GM23338 (cell line): Measurements from ENCODE around the gene TNK2. TPM values are rescaled to one million over a fixed set of nuclear protein-coding genes. Genes with fewer than 3 reads are reported as not detected.

Experiments used
- ATAC-seq: fragments of 200-7000 bp; cut with Tn5 transposase; 3 replicates; pipeline ENCODE4 v1.9.1; 2020
- DNase-seq: peaks from one replicate; pipeline ENCODE4 v3.0.0-alpha.2; 2015; ENCODE audit warnings: low spot score
- H2AFZ ChIP-seq: fragments of 200-600 bp; sonication (generic); 2 replicates; pipeline ENCODE4 v1.8.0; 2016; ENCODE audit warnings: antibody characterized with exemption, mild to moderate bottlenecking, moderate library complexity
- H3F3A ChIP-seq: fragments of 200-600 bp; sonication (generic); replicated peaks from 2 replicates; pipeline ENCODE4 v1.8.0; 2017; ENCODE audit warnings: antibody characterized with exemption, mixed run types, low read depth
- H3K27ac ChIP-seq: fragments of 200-600 bp; sonication (generic); 2 replicates; pipeline ENCODE4 v1.6.1; 2016; ENCODE audit warnings: low read depth
- H3K27me3 ChIP-seq: fragments of 200-600 bp; sonication (generic); 2 replicates; pipeline ENCODE4 v1.8.0; 2016; ENCODE audit warnings: mild to moderate bottlenecking, mixed run types, moderate library complexity; ENCODE audit not compliant: insufficient read depth
- H3K36me3 ChIP-seq: fragments of 200-600 bp; sonication (generic); 2 replicates; pipeline ENCODE4 v1.8.0; 2016; ENCODE audit warnings: mild to moderate bottlenecking; ENCODE audit not compliant: insufficient read depth
- H3K4me1 ChIP-seq: fragments of 200-600 bp; sonication (generic); 2 replicates; pipeline ENCODE4 v1.8.0; 2016; ENCODE audit warnings: mild to moderate bottlenecking, moderate library complexity; ENCODE audit not compliant: insufficient read depth
- H3K4me2 ChIP-seq: fragments of 200-600 bp; sonication (generic); 2 replicates; pipeline ENCODE4 v1.7.1; 2017; ENCODE audit warnings: mixed run types
- H3K4me3 ChIP-seq: fragments of 200-600 bp; sonication (generic); 2 replicates; pipeline ENCODE4 v1.6.1; 2016; ENCODE audit warnings: mixed run types
- H3K79me2 ChIP-seq: fragments of 200-600 bp; sonication (generic); replicated peaks from 2 replicates; pipeline ENCODE4 v1.8.0; 2017; ENCODE audit warnings: mild to moderate bottlenecking; ENCODE audit not compliant: insufficient read depth
- H3K9me2 ChIP-seq: fragments of 200-600 bp; sonication (generic); 2 replicates; pipeline ENCODE4 v1.8.0; 2017; ENCODE audit not compliant: insufficient read depth
- H4K20me1 ChIP-seq: fragments of 200-600 bp; sonication (generic); replicated peaks from 2 replicates; pipeline ENCODE4 v1.8.0; 2017; ENCODE audit warnings: mild to moderate bottlenecking; ENCODE audit not compliant: insufficient read depth
- H3K27ac Mint-ChIP-seq: 2 replicates; pipeline ENCODE4 v1.8.0; 2020; ENCODE audit warnings: inconsistent platforms, mild to moderate bottlenecking, moderate library complexity, mixed read lengths
- H3K27me3 Mint-ChIP-seq: 3 replicates; pipeline ENCODE4 v1.8.0; 2022; ENCODE audit warnings: low read depth, mild to moderate bottlenecking, moderate library complexity, mixed read lengths, inconsistent platforms; ENCODE audit not compliant: insufficient read depth, poor library complexity
- H3K36me3 Mint-ChIP-seq: 3 replicates; pipeline ENCODE4 v1.8.0; 2021; ENCODE audit warnings: low read depth, mild to moderate bottlenecking, inconsistent platforms, moderate library complexity, mixed read lengths
- H3K4me1 Mint-ChIP-seq: 3 replicates; pipeline ENCODE4 v1.8.0; 2020; ENCODE audit warnings: mild to moderate bottlenecking, inconsistent platforms, mixed read lengths
- H3K4me3 Mint-ChIP-seq: 3 replicates; pipeline ENCODE4 v1.8.0; 2021; ENCODE audit warnings: moderate library complexity, mild to moderate bottlenecking, inconsistent platforms, mixed read lengths
- H3K9me3 Mint-ChIP-seq: 3 replicates; pipeline ENCODE4 v1.8.0; 2020; ENCODE audit warnings: moderate library complexity, mild to moderate bottlenecking, inconsistent platforms, mixed read lengths
- CREB1 ChIP-seq: fragments of 250-450 bp; sonication (Bioruptor Pico); IDR thresholded peaks from 2 replicates; pipeline ENCODE4 v1.5.0; 2020; ENCODE audit warnings: low read depth, mild to moderate bottlenecking, moderate library complexity
- EZH2phosphoT487 ChIP-seq: fragments of 200-600 bp; sonication (generic); IDR thresholded peaks from one replicate; pipeline ENCODE4 v1.8.1; 2018; ENCODE audit warnings: antibody characterized with exemption; ENCODE audit not compliant: unreplicated experiment
- NANOG ChIP-seq: IDR thresholded peaks from 2 replicates; pipeline ENCODE4 v1.6.1; 2016; ENCODE audit warnings: antibody characterized with exemption, borderline replicate concordance
- REST ChIP-seq: IDR thresholded peaks from one replicate; pipeline ENCODE4 v1.6.1; 2018; ENCODE audit warnings: antibody characterized with exemption; ENCODE audit not compliant: unreplicated experiment
- ZNF331 ChIP-seq: fragments of 250-450 bp; sonication (Bioruptor Pico); IDR thresholded peaks from 2 replicates; pipeline ENCODE4 v1.5.0; 2020; ENCODE audit warnings: low read depth, mild to moderate bottlenecking, moderate library complexity
- ZNF462 ChIP-seq: fragments of 250-450 bp; sonication (Bioruptor Pico); IDR thresholded peaks from 2 replicates; pipeline ENCODE4 v1.5.0; 2020; ENCODE audit warnings: mild to moderate bottlenecking, moderate library complexity
- polyA plus RNA-seq: library from polyadenylated mRNA; unstranded; fragments of >200 nt; fragmentation: Nextera tagmentation; extraction: Ambion mirVana; gene quantifications from 2 replicates; pipeline ENCODE4 v1.2.1, GENCODE V29; 2016
- total RNA-seq: library from RNA; depleted of rRNA; stranded (reverse); fragments of >200 nt; shearing (Covaris generic); gene quantifications from 2 replicates; pipeline ENCODE4 v1.2.3, GENCODE V29; 2014
- TF ChIP-seq, protein P1 (sequence below), 2 experiments: fragments of 200-600 bp in 1 of 2; sonication (generic) in 1 of 2; conservative IDR thresholded peaks; 2 replicates each; pipeline versions ENCODE4 v1.5.1 to v1.6.1; 2016 to 2017; ENCODE audit warnings: antibody characterized with exemption in 2 of 2, low read depth in 2 of 2, mild to moderate bottlenecking in 2 of 2, moderate library complexity in 1 of 2
- TF ChIP-seq, protein P2 (sequence below): IDR thresholded peaks from 2 replicates; pipeline ENCODE4 v1.6.1; 2016; ENCODE audit warnings: antibody characterized with exemption

The TNK2 gene
- total and polyA plus RNA-seq, 2 experiments from 2014 or later: 10.0 to 22.5 TPM

DNA sequence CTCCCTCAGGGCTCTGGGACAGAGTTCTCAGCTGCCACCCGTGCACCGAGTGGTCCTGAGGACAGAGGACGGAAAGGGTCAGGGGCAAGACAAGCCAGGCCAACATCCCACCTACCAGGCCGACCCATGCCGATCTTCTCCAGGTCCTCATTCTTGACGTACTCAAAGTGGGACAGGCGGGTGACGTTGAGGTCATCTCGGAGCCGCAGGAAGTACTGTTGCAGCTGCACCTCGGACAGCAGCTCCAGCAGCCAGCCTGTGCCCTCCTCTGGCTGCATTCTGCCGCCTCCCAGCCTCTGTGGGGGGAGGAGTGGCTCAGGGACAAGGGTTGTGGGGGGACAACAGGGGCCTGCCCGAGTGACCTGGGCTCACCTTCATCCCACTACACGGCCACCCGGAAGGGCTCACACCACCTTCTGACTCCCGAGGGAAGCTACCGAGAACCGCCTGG is 20.0 kb downstream of the TNK2 start:
- Histone ChIP-seq H3K4me2 (no peak overlapping the region), H3K4me3 (no peak overlapping the region), H3K36me3 (no peaks in the 10 kb centered on the region), H2AFZ (no peak overlapping the region), H4K20me1 (no peaks in the 10 kb centered on the region; the same call in 1 of the 2 replicates), H3F3A (0 out of 2 replicates have a peak, but pooled peaks cover 14% of the 10 kb centered on the region), H3K4me1 (peaks cover 16% of the 10 kb centered on the region), H3K27ac (0 out of 2 replicates have a peak overlapping the region, but pooled peaks have one; percentile 45), H3K9me2 (no peaks in the 10 kb centered on the region), H3K79me2 (peaks cover 7% of the 10 kb centered on the region), H3K27me3 (no peaks in the 10 kb centered on the region)
- H3K4me3 Mint-ChIP-seq: no peak overlapping the region
- DNase-seq (no peak), ATAC-seq (no peak)
- TF ChIP-seq REST (peak; percentile 24), EZH2phosphoT487 (no peak)
- H3K4me1 Mint-ChIP-seq: peaks cover 53% of the 10 kb centered on the region
- H3K27ac Mint-ChIP-seq: peak overlapping the region; percentile 36; the same call in 1 of the 2 replicates
- H3K36me3 Mint-ChIP-seq: peaks cover 9% of the 10 kb centered on the region; the same call in 2 of the 3 replicates
- H3K9me3 Mint-ChIP-seq: no peaks in the 10 kb centered on the region; the same call in 2 of the 3 replicates
- H3K27me3 Mint-ChIP-seq: peaks cover 6% of the 10 kb centered on the region

DNA sequence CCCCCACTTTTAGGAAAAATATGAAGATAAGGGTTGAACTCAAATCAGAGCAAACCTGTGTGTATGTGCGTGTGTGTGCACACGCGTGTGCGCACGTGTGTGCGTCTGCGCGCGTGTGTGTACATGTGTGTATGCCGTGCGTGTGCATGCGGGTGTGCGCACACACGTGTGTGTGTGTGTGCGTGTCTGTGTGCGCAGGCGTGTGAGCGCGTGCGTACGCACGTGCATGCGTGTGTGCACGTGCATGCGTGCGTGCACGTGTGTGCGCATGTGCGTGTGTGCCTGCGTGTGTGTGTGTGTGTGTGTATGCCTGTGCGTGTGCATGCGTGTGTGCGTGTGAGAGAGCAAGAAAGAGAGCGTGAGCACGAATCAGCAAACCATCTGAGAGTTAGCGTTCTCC is 20.7 kb downstream of the TNK2 start:
- Histone ChIP-seq H3K27me3 (no peaks in the 10 kb centered on the region), H3K4me3 (no peak overlapping the region), H3K36me3 (no peaks in the 10 kb centered on the region), H3K4me2 (no peak overlapping the region), H3K79me2 (peaks cover 6% of the 10 kb centered on the region), H4K20me1 (no peaks in the 10 kb centered on the region; the same call in 1 of the 2 replicates), H3F3A (0 out of 2 replicates have a peak, but pooled peaks cover 14% of the 10 kb centered on the region), H3K27ac (no peak overlapping the region), H3K4me1 (peaks cover 16% of the 10 kb centered on the region), H2AFZ (no peak overlapping the region), H3K9me2 (no peaks in the 10 kb centered on the region)
- H3K4me3 Mint-ChIP-seq: no peak overlapping the region
- DNase-seq (no peak), ATAC-seq (no peak)
- H3K4me1 Mint-ChIP-seq: peaks cover 51% of the 10 kb centered on the region
- H3K27me3 Mint-ChIP-seq: peaks cover 6% of the 10 kb centered on the region
- H3K36me3 Mint-ChIP-seq: peaks cover 11% of the 10 kb centered on the region; the same call in 2 of the 3 replicates
- H3K27ac Mint-ChIP-seq: no peak overlapping the region; the same call in 1 of the 2 replicates
- H3K9me3 Mint-ChIP-seq: no peaks in the 10 kb centered on the region; the same call in 2 of the 3 replicates
- TF ChIP-seq, protein P1, sequence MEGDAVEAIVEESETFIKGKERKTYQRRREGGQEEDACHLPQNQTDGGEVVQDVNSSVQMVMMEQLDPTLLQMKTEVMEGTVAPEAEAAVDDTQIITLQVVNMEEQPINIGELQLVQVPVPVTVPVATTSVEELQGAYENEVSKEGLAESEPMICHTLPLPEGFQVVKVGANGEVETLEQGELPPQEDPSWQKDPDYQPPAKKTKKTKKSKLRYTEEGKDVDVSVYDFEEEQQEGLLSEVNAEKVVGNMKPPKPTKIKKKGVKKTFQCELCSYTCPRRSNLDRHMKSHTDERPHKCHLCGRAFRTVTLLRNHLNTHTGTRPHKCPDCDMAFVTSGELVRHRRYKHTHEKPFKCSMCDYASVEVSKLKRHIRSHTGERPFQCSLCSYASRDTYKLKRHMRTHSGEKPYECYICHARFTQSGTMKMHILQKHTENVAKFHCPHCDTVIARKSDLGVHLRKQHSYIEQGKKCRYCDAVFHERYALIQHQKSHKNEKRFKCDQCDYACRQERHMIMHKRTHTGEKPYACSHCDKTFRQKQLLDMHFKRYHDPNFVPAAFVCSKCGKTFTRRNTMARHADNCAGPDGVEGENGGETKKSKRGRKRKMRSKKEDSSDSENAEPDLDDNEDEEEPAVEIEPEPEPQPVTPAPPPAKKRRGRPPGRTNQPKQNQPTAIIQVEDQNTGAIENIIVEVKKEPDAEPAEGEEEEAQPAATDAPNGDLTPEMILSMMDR (conservative IDR thresholded peaks at IDR 0.05; ENCODE audit: low read depth in 2 of 2): no peak
- no peak for TF ChIP-seq CREB1 (CRISPR knock-in tag)
- no peak for TF ChIP-seq ZNF331
- no peak for TF ChIP-seq NANOG
- TF ChIP-seq, protein P2, sequence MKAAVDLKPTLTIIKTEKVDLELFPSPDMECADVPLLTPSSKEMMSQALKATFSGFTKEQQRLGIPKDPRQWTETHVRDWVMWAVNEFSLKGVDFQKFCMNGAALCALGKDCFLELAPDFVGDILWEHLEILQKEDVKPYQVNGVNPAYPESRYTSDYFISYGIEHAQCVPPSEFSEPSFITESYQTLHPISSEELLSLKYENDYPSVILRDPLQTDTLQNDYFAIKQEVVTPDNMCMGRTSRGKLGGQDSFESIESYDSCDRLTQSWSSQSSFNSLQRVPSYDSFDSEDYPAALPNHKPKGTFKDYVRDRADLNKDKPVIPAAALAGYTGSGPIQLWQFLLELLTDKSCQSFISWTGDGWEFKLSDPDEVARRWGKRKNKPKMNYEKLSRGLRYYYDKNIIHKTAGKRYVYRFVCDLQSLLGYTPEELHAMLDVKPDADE: no peak
- no peak for TF ChIP-seq ZNF462 (CRISPR knock-in tag)
